SK-N-SH (cell line): ENCODE data around the gene AP4S1. TPM values are rescaled to one million over a fixed set of nuclear protein-coding genes. Genes with fewer than 3 reads are reported as not detected.
"Not testable (repeated sequence)": the region's sequence is repeated elsewhere in the genome, so short reads cannot be mapped to it uniquely, and the experiment has no call there.

Experiments used
- CTCF ChIA-PET: fragments of 300-600, 350-600 bp; formaldehyde crosslinking; extraction: SDS; loops from one replicate; lab custom pipeline; 2021; lab: Yijun Ruan, JAX
- POLR2A ChIA-PET: fragments of 350-600 bp; sonication (Branson Sonifier 250); formaldehyde crosslinking; extraction: SDS; loops from one replicate; lab custom pipeline; 2020; ENCODE audit warnings: antibody characterized with exemption, inconsistent platforms; lab: Yijun Ruan, JAX
- DNase-seq: peaks from one replicate; pipeline ENCODE4 v3.0.0; 2012
- H2AFZ ChIP-seq: fragments of 200-600 bp; sonication (generic); 2 replicates; pipeline ENCODE4 v1.8.1; 2016; ENCODE audit warnings: antibody characterized with exemption, mild to moderate bottlenecking, low read depth
- H3F3A ChIP-seq: fragments of 200-600 bp; sonication (generic); replicated peaks from 2 replicates; pipeline ENCODE3; 2016; ENCODE audit warnings: antibody characterized with exemption, mild to moderate bottlenecking; ENCODE audit not compliant: insufficient read depth
- H3K27ac ChIP-seq, 2 experiments: fragments of 200-500 bp in 1 of 2; fragments of 200-600 bp in 1 of 2; sonication (Bioruptor generic) in 1 of 2; sonication (generic), shearing (Covaris generic) in 1 of 2; 2 replicates each; pipeline versions ENCODE4 v1.5.1 to v1.6.1; 2014 to 2016; ENCODE audit warnings: low read depth in 2 of 2, inconsistent platforms in 1 of 2, low read length in 1 of 2, mild to moderate bottlenecking in 1 of 2, mixed read lengths in 1 of 2
- H3K27me3 ChIP-seq: fragments of 200-600 bp; sonication (generic), shearing (Covaris generic); 2 replicates; pipeline ENCODE4 v1.6.1; 2016; ENCODE audit warnings: mixed run types; ENCODE audit not compliant: insufficient read depth
- H3K36me3 ChIP-seq, 2 experiments: fragments of 200-500 bp in 1 of 2; fragments of 200-600 bp in 1 of 2; sonication (Bioruptor generic) in 1 of 2; sonication (generic) in 1 of 2; replicated peaks in 1 of 2; 2 replicates each; pipeline versions ENCODE3 to v1.5.1; 2014 to 2016; ENCODE audit warnings: low read length in 1 of 2, mild to moderate bottlenecking in 1 of 2; ENCODE audit not compliant: insufficient read depth in 2 of 2, control insufficient read depth in 1 of 2
- H3K4me1 ChIP-seq, 2 experiments: fragments of 200-500 bp in 1 of 2; fragments of 200-600 bp in 1 of 2; sonication (Bioruptor generic) in 1 of 2; sonication (generic), shearing (Covaris generic) in 1 of 2; 2 replicates each; pipeline versions ENCODE4 v1.5.1 to v1.6.1; 2014 to 2016; ENCODE audit warnings: low read depth in 1 of 2, low read length in 1 of 2, mixed run types in 1 of 2; ENCODE audit not compliant: insufficient read depth in 2 of 2, control insufficient read depth in 1 of 2
- H3K4me2 ChIP-seq: fragments of 200-600 bp; sonication (generic), shearing (Covaris generic); 2 replicates; pipeline ENCODE4 v1.6.1; 2017; ENCODE audit warnings: mixed run types
- H3K4me3 ChIP-seq, 2 experiments: fragments of 200-500 bp in 1 of 2; fragments of 200-600 bp in 1 of 2; sonication (Bioruptor generic) in 1 of 2; sonication (generic), shearing (Covaris generic) in 1 of 2; 2 replicates each; pipeline versions ENCODE4 v1.5.1 to v1.8.1; 2014 to 2016; ENCODE audit warnings: low read depth in 2 of 2, inconsistent platforms in 1 of 2, low read length in 1 of 2, mild to moderate bottlenecking in 1 of 2, mixed read lengths in 1 of 2, moderate library complexity in 1 of 2
- H3K79me2 ChIP-seq: fragments of 200-600 bp; sonication (generic); 2 replicates; pipeline ENCODE4 v1.8.1; 2017; ENCODE audit warnings: mild to moderate bottlenecking; ENCODE audit not compliant: insufficient read depth
- H3K9ac ChIP-seq: fragments of 200-600 bp; sonication (generic); 2 replicates; pipeline ENCODE4 v1.6.1; 2017; ENCODE audit warnings: mixed run types
- H3K9me2 ChIP-seq: fragments of 200-600 bp; sonication (generic); 2 replicates; pipeline ENCODE4 v1.6.1; 2017; ENCODE audit warnings: mixed run types
- H3K9me3 ChIP-seq: fragments of 200-600 bp; sonication (generic); 2 replicates; pipeline ENCODE4 v1.6.1; 2017; ENCODE audit warnings: mixed run types, mild to moderate bottlenecking, moderate library complexity
- H4K20me1 ChIP-seq: fragments of 200-600 bp; sonication (generic); 2 replicates; pipeline ENCODE4 v1.6.1; 2017; ENCODE audit warnings: mild to moderate bottlenecking, mixed run types; ENCODE audit not compliant: insufficient read depth
- CHD2 ChIP-seq: fragments of 150-350 bp; IDR thresholded peaks from 2 replicates; pipeline ENCODE4 v1.6.1; 2018; ENCODE audit warnings: low read length; ENCODE audit not compliant: partially characterized antibody
- ELF1 ChIP-seq: IDR thresholded peaks from 2 replicates; pipeline ENCODE4 v1.4.0; 2012
- EP300 ChIP-seq, 2 experiments: IDR thresholded peaks; 2 replicates each; pipeline versions ENCODE4 v1.4.0 to v1.6.1; 2012; ENCODE audit warnings: borderline replicate concordance in 1 of 2, low read depth in 1 of 2, low read length in 1 of 2
- FOXM1 ChIP-seq: IDR thresholded peaks from 2 replicates; pipeline ENCODE4 v1.4.0; 2012; ENCODE audit warnings: low read depth, mild to moderate bottlenecking
- GABPA ChIP-seq: IDR thresholded peaks from 2 replicates; pipeline ENCODE4 v1.4.0; 2012; ENCODE audit warnings: low read depth, mild to moderate bottlenecking
- GATA2 ChIP-seq: sonication (generic); formaldehyde crosslinking; IDR thresholded peaks from 2 replicates; pipeline ENCODE4 v1.5.0; 2020; ENCODE audit warnings: mild to moderate bottlenecking, missing genetic modification reagents
- IRF3 ChIP-seq: fragments of 150-350 bp; IDR thresholded peaks from 2 replicates; pipeline ENCODE4 v1.6.1; 2016; ENCODE audit warnings: mild to moderate bottlenecking, low read depth, low read length
- MEF2A ChIP-seq: IDR thresholded peaks from 2 replicates; pipeline ENCODE4 v1.4.0; 2012; ENCODE audit warnings: low read depth, borderline replicate concordance
- PBX3 ChIP-seq: IDR thresholded peaks from 2 replicates; pipeline ENCODE4; 2012
- POLR2AphosphoS5 ChIP-seq: IDR thresholded peaks from 2 replicates; pipeline ENCODE4 v1.6.1; 2012; ENCODE audit warnings: low read depth, low read length
- RAD21 ChIP-seq: IDR thresholded peaks from 2 replicates; pipeline ENCODE4 v1.6.1; 2012; ENCODE audit warnings: mild to moderate bottlenecking, low read length
- RCOR1 ChIP-seq: fragments of 150-350 bp; IDR thresholded peaks from 2 replicates; pipeline ENCODE4 v1.6.1; 2017; ENCODE audit warnings: antibody characterized with exemption, low read length
- RXRA ChIP-seq: IDR thresholded peaks from 2 replicates; pipeline ENCODE4 v1.4.0; 2012; ENCODE audit warnings: low read depth, mild to moderate bottlenecking, borderline replicate concordance
- SMC3 ChIP-seq: IDR thresholded peaks from 2 replicates; pipeline ENCODE4 v1.6.1; 2012; ENCODE audit warnings: low read depth, low read length, improper control_type of control experiment
- TEAD4 ChIP-seq: IDR thresholded peaks from 2 replicates; pipeline ENCODE4 v1.4.0; 2012; ENCODE audit warnings: mild to moderate bottlenecking, borderline replicate concordance; ENCODE audit not compliant: insufficient read depth
- YY1 ChIP-seq: IDR thresholded peaks from 2 replicates; pipeline ENCODE4 v1.4.0; 2012; ENCODE audit warnings: low read depth, mild to moderate bottlenecking
- WGBS: methylation state at CpG from one replicate; pipeline ENCODE4 v1.1.6; 2017; ENCODE audit warnings: low lambda C conversion rate; 5-methylcytosine and 5-hydroxymethylcytosine counted together
- polyA plus RNA-seq, 3 experiments: library from polyadenylated mRNA; depleted of rRNA; stranded (reverse); fragments of >200 nt; gene quantifications; 2 replicates each; pipeline ENCODE4 v1.2.3, GENCODE V29; 2012
- TF ChIP-seq, protein P1 (sequence below): fragments of 200-600 bp; sonication (generic); IDR thresholded peaks from 2 replicates; pipeline ENCODE4 v1.6.1; 2017; ENCODE audit warnings: antibody characterized with exemption, mild to moderate bottlenecking, moderate library complexity

Gene AP4S1
- polyA plus RNA-seq, 1 of the 3 experiments (the other 2 are of a cell fraction): 1.7 TPM

DNA sequence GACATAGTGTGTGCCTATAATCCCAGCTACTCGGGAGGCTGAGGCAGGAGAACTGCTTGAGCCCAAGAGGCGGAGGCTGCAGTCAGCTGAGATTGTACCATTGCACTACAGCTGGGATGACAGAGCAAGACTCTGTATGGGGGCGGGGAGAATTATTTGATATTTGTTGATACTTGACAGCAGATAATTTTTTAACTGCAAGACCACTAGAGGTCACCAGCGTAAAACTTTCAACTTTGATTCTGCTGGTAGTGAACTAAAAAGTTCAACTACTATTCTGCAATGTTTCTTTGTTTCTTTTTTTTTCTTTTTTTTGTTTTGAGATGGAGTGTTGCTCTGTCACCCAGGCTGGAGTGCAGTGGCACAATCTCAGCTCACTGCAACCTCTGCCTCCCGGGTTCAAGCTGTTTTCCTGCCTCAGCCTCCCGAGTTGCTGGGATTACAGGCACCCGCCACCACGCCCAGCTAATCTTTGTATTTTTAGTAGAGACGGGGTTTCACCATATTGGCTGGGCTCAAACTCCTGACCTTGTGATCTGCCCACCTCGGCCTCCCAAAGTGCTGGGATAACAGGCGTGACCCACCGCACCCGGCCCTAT is 45.2 kb upstream of the AP4S1 start:
- Histone ChIP-seq H4K20me1 (peaks cover 83% of the 10 kb centered on the region), H3K79me2 (peaks cover 99% of the 10 kb centered on the region), H3K27ac (peak overlapping the region in 1 of 2 experiments; percentile 16; a peak in 1 of 4 replicates), H3F3A (peaks cover 18% of the 10 kb centered on the region)
- peak; percentile 44 for DNase-seq
- CTCF ChIA-PET: interaction anchor here (0.6 to 5.1 kb wide), 20 partner anchors 8 to 1182 kb away, joined by 3 to 24 read pairs (median 5); partner anchors contain the start of genes AP4S1 and STRN3
- H3K27me3 ChIP-seq, H3K4me3 ChIP-seq, H3K4me2 ChIP-seq, H3K4me1 ChIP-seq, H3K9me3 ChIP-seq, H3K36me3 ChIP-seq, H3K9ac ChIP-seq, POLR2A ChIA-PET, H3K9me2 ChIP-seq, H2AFZ ChIP-seq: not testable (repeated sequence)
- TF ChIP-seq SMC3: peak; percentile 48
- TF ChIP-seq CHD2: peak; percentile 14
- peak; percentile 78 for TF ChIP-seq RAD21
- peak; percentile 55; the same call in 1 of the 2 replicates for TF ChIP-seq PBX3
- TF ChIP-seq, protein P1, sequence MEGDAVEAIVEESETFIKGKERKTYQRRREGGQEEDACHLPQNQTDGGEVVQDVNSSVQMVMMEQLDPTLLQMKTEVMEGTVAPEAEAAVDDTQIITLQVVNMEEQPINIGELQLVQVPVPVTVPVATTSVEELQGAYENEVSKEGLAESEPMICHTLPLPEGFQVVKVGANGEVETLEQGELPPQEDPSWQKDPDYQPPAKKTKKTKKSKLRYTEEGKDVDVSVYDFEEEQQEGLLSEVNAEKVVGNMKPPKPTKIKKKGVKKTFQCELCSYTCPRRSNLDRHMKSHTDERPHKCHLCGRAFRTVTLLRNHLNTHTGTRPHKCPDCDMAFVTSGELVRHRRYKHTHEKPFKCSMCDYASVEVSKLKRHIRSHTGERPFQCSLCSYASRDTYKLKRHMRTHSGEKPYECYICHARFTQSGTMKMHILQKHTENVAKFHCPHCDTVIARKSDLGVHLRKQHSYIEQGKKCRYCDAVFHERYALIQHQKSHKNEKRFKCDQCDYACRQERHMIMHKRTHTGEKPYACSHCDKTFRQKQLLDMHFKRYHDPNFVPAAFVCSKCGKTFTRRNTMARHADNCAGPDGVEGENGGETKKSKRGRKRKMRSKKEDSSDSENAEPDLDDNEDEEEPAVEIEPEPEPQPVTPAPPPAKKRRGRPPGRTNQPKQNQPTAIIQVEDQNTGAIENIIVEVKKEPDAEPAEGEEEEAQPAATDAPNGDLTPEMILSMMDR: peak; percentile 80
- 53% methylated on average over 13 of the region's 13 CpGs for WGBS

- H3K4me1 ChIP-seq: no peaks in the 10 kb centered on the region
- DNase-seq: no peak
- no peaks in the 10 kb centered on the region for H3K9me3 ChIP-seq
- H3K36me3 ChIP-seq: peaks cover 0 to 8% of the 10 kb centered on the region in 2 experiments
- peak overlapping the region in 1 of 2 experiments; percentile 16; a peak in 1 of 4 replicates for H3K27ac ChIP-seq
- CTCF ChIA-PET: interaction anchor here (1.0 to 5.1 kb wide), 14 partner anchors 10 to 378 kb away, joined by 3 to 24 read pairs (median 6); partner anchors contain the start of genes AP4S1 and STRN3
- peaks cover 99% of the 10 kb centered on the region for H3K79me2 ChIP-seq
- peaks cover 83% of the 10 kb centered on the region for H4K20me1 ChIP-seq
- 78% methylated on average over 3 of the region's 3 CpGs for WGBS
- H3F3A ChIP-seq: peaks cover 19% of the 10 kb centered on the region
- TF ChIP-seq RCOR1 (no peak), EP300 (IDR thresholded peaks at IDR 0.05; ENCODE audit: borderline replicate concordance in 1 of 2, low read depth in 1 of 2, low read length in 1 of 2) (no peak), MEF2A (no peak), YY1 (no peak), TEAD4 (no peak), FOXM1 (no peak), CHD2 (no peak), GATA2 (no peak), IRF3 (no peak), POLR2AphosphoS5 (no peak), RXRA (no peak), GABPA (no peak), ELF1 (no peak)
- H3K9me2 ChIP-seq: no peaks in the 10 kb centered on the region
- no peak overlapping the region for H3K4me3 ChIP-seq
- H3K27me3 ChIP-seq: no peaks in the 10 kb centered on the region
- POLR2A ChIA-PET: no interaction called here
- no peak overlapping the region for H3K4me2 ChIP-seq
- H2AFZ ChIP-seq: no peak overlapping the region
- H3K9ac ChIP-seq: no peak overlapping the region
Measured at GRCh38 chr14:30980980-30981379, 44.5 kb upstream of the AP4S1 start.
